GM19372 (cell line): ENCODE measurements around the gene ENTHD1.
"Not testable (repeated sequence)": the region's sequence is repeated elsewhere in the genome, so short reads cannot be mapped to it uniquely, and the experiment has no call there.

Experiments used
- ATAC-seq: cut with Tn5 transposase; IDR thresholded peaks from one replicate; pipeline ENCODE4 v1.9.1; 2021; ENCODE audit warnings: mild to moderate bottlenecking, low read depth, moderate library complexity; ENCODE audit not compliant: unreplicated experiment

Gene ENTHD1

DNA sequence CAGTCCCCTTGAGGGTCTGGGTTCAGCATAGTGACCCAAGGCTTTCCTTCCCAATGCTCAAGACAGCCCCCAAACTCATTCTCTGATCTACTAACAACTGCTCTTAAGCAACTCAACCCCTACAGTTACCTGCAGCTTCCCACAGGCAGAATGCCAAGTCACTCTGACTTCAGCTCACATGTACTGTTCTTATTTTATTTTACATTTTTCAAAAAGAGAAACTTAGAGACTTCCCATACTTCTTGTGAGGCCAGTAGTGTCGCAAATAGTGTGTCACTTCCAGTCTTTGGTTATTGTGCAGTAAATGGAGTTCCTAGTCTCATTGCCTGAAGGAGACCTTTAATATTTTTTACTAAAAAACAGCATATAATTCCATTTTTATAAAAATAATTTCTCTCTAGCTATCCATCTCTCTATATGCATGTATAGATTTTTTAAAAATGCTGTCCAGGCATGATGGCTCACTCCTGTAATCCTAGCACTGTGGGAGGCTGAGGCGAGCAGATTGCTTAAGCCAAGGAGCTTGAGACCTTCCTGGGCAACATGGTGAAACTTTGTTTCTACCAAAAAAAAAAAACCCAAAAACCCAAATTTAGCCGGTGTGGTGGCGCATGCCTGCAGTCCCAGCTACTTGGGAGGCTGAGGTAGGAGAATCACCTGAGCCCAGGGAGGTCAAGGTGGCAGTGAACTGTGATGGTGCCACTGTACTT is 41.8 kb downstream of the ENTHD1 start:
- no peak for ATAC-seq

DNA sequence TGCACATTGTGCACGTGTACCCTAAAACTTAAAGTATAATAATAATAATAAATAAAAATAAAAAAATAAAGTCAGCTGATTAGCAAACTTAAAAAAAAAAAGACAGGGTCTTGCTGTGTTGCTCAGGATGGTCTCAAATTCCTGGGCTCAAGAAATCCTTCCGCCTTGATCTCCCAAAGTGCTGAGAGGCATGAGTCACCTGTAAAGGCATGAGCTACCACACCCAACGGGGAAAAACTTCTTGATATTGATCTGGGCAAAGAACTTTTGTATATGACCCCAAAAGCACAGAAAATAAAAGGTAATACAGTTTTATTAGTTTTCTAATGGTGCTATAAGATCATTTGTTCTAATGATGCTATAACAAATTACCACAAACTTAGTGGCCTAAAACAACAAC is 46.1 kb downstream of the ENTHD1 start:
- ATAC-seq = no peak

DNA sequence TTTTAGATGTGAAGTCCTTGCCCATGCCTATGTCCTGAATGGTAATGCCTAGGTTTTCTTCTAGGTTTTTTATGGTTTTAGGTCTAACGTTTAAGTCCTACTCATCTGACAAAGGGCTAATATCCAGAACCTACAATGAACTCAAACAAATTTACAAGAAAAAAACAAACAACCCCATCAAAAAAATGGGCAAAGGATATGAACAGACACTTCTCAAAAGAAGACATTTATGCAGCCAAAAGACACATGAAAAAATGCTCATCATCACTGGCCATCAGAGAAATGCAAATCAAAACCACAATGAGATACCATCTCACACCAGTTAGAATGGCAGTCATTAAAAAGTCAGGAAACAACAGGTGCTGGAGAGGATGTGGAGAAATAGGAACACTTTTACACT is 47.0 kb downstream of the ENTHD1 start:
- ATAC-seq = not testable (repeated sequence)

DNA sequence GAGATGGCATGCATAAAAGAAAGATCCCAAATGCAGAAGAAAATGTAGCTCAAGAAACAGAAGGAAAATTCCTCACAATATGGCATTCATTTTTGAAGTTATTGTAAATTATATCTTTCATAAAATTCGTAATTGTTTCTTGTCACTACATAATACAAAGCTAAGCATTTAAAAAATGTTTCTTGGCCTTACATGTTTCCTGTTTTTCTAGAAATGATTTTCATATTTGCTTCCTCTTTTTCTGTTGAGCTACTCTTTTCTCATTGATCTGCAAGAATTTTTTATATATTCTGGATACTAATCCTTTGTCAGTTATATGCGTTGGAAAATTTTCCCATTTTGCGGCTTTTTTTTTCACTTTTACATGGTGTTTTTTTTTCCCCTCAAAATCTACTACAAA is 48.0 kb downstream of the ENTHD1 start:
- ATAC-seq = no peak

DNA sequence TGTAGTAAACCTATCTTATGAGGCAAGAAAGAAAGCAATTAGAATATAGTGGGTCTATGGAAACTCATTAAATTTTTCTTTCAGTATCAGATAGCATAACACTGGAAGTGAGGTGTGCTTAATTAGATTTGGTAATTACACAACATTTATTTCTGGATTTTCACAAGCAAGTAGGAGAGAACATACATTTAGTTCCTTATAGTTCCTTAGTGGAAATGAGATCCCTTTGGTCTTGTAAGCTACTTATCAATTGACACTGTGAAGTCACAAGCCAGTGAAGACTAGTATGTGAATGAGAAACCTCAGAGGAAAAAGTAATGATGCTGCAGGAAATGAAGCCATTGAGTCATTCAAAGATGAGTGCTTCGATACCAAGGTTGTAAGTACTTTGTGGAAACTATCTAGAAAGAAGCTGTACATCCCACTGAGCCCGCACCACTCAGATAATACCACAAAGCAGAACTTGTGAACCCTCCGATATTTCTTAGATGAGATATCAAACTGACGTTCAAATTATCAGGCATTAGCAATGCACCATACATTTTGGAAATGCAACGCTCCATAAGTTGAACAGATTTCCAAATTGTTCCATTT is 53.5 kb downstream of the ENTHD1 start:
- no peak for ATAC-seq

DNA sequence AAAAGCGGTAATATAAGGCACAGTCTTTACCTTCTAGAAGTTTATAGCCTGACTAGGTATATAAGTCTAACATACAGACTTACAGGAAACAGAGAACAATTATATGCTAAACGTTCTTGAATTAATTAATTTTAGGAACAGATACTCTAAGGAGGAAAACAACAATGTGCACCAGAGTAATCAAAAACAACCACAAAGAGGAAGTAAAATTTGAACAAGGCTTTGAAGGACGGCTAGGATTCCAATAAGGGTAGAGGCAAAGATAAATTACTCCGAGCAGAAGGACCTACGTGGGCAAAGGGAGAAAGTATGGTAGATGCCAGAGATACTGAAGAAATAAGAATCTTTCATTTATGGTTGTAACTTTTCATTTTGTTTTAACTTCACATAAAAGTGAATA is 54.4 kb downstream of the ENTHD1 start:
- ATAC-seq = no peak

DNA sequence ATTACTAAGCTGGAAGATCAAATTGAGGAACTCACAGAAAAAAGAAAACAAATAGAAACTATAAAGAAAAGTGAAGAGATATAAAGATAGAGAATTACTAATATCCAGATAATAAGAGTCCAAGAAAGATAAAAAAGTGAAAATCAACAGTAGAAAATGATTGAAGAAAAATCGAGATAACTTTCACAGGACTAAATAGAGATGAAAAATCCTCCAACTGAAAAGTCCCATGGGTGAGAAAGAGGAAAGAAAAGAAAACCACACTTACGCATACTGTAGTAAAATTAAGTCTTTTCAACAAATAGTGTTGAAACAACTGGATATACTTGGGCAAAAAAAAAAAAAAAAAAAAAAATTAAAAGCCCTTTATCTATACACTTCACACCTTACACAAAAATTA is 60.0 kb downstream of the ENTHD1 start:
- ATAC-seq = no peak

DNA sequence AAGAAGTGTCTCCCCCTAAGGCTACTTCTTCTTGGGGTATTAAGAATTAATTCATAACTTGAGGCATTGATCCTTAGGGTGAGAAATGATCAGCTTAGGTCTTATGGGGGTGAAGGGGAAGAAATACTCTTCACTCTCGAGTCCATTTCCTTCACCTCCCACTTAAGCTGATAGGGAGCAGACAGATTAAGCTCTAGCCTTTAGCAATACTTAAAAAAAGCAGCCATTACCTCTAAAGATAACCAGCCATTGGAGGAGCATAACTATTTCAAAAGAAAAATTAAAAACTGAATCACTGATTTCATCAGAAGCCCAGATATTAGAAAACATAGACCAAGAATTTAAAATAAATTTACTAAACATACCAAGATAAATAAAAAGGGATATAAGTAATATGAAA is 60.5 kb downstream of the ENTHD1 start:
- ATAC-seq = no peak

DNA sequence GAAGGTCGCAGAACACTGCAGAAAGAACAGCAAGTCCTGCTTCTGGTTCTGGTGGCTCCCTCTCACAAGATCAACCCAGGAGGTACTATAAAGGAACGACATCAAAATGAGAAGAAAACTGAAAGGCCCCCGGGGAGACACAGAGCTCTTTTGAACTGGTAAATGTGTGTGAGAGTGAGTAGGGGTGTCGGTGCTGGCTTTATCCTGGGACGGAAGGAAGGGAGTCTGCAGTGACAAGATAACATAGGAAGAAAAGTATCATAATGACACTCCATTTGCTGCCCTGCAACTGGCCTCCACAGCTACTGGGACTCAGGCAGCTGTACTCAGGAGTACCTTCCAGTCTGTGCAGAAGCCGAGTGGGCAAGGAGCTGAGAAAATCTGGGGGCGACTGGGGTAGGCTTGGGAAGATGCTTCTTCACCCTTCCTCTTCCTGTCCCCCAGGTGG is 60.9 kb downstream of the ENTHD1 start:
- no peak for ATAC-seq

DNA sequence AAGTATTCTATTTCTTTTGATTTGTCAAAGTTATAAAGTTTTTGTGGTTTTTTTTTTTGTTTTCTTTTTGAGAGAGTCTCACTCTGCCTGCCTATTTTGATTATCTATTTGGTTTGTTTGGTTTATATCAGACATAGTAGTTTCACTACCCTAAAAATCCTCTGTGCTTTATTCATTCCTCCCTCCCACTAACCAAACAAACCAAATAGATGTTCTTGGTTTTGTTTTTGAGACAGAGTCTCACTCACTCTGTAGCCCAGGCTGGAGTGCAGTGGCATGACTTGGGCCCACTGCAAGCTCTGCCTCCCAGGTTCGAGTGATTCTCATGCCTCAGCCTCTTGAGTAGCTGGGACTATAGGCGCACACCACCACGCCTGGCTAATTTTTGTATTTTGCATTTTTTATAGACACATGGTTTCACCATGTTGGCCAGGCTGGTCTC is 67.9 kb downstream of the ENTHD1 start:
- peak; percentile 71 for ATAC-seq

DNA sequence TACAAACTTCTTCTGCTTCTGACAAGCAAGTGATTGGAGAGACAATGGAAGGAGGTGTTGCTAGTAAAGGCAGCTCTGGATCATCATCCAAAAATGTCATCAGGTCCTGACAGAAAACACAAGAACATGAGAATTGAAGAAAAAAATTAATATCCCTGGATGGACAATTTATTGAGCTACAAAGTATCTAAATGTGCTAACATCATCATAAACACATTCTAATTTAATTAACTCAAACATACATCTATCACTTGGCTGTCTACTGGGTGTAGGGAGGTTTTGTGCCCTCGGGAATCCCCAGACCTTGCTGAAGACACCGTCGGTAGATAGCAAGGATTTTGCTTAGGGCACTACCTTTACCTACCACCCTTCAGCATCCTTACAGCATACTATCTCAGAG is 72.6 kb downstream of the ENTHD1 start:
- ATAC-seq = no peak

DNA sequence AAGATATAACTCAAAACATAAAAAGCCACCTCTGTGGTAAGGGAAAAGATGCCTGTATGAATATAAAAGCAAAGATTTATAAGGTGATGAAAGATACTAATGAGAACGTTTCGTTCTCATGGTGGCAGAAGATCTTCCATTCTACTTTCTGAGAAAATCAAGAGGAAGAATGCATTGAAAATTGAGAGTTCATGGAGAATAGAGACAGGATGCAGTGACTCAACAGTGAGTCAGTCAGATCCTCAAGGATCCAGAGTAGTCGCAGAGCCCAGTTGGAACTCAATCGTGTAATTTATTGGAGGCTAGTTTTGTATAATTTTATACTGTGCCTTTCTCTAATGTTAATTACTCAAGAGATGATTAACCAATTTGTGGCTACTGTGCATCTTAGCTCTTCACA is 73.3 kb downstream of the ENTHD1 start:
- no peak for ATAC-seq

DNA sequence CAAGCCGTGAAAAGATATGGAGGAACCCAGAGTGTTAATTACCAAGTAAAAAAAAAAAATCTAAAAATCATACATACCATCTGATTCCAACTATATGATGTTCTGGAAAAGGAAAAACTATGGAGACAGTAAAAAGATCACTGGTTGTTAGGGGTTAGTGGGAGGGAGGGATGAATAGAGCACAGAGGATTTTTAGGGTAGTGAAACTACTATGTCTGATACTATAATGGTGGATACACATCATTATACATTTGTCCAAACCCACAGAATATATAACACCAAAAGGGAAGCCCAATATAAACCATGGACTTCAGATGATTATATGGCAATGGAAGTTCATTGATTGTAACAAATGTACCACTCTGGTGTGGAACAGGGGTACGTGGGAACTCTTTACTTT is 74.1 kb downstream of the ENTHD1 start:
- no peak for ATAC-seq

DNA sequence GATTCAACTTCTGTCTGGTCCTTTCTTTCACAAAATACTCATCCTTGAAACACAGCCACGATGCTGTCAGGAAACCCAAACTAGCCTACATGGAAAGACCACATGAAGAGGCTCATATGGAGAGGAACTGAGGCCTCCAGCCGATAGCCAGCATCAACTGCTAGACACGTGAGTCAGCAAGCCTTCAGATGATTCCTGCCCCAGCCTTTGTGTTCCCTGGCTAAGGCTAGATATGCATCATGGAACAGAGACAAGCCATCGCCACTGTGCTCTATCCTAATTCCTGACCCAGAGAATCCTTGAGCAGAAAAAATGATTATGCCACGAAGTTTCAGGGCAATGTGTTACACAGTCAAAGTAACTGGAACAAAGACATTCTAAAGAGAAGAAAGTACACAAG is 75.5 kb downstream of the ENTHD1 start:
- ATAC-seq = no peak

DNA sequence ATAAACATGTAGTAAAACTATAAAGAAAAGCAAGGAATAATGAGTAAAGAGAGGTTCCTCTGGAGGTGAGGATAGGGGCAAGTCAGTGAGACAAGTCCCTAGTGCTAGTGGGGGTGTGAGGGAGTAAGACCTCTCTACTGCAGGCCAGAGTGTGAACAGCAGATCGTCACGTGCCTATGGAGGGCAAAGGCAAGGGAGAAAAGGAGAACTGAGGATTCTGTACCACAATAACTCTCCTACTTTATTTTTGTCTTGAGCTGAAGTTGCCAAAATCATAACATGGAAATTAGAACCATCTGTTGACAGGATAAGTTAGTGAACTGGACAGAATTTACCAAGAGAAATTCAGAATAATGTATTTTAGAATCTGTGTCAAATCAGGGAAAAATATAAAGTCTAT is 77.6 kb downstream of the ENTHD1 start:
- no peak for ATAC-seq

DNA sequence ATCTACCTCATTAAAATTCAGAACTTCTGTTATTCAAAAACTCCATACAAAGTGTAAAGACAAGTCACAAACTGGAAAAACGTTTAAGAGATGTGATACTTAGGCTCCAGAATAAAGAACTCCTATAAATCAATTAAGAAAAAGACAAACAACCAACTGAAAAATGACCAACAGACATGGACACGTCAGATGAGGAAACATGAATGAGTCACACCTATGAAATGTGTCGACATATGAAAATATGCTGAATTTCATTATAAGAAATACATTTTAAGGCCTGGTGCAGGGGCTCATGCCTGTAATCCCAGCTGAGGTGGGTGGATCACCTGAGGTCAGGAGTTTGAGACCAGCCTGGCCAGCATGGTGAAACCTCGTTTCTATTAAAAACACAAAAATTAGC is 78.7 kb downstream of the ENTHD1 start:
- no peak for ATAC-seq

DNA sequence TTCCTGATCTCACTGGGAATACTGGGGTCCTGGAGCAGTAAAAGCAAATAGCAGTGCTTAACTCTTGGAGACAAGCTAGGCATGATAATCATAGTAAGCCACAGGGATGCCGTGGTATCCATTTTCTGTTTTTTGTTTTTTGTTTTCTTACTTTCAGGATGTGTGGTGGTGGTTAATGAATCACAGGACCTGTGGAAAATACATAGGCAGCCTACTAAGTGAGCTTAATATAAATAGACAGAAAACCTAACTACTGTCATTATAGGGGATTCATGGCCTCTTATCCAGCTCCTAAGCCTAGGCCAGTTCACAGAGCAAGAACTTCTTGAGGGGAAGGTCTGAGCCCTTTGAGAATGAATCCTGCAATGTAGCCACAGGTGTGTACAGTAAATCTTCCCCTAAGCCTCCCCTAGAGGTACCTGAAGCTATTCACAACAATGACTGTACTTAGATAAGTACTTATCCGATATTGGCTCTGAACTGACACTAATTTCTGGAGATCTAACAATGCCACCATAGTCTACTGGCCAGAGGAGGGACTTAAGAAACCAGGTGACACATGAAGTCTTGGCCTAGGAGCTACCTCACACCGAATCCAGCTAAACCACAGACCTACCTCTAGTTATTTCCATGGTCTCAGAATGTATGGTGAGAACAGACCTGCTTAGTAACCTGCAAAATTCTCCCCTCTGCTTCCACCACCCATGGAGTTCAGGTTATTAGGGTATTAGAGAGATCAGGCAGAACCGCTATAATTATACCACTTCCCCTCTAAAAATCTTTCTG is 83.6 kb downstream of the ENTHD1 start:
- ATAC-seq = no peak

DNA sequence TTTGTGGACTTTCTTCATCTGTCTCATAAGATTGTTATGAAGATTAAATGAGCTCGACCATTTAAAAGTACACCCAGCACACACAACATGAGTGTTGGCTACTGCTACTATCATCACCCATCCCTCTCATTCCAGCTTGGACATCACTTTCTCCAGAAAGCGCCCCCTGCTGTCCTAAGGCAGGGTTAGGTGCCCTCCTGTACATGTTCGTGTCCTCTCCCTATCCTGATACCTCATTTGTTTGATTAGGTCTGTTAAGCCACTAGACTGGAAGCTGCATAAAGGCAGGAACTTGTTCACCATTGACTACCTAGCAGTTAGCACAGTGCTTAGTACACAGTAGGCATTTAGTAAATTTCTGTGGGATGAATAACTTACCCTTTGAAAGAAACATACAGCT is 85.5 kb downstream of the ENTHD1 start:
- no peak for ATAC-seq

DNA sequence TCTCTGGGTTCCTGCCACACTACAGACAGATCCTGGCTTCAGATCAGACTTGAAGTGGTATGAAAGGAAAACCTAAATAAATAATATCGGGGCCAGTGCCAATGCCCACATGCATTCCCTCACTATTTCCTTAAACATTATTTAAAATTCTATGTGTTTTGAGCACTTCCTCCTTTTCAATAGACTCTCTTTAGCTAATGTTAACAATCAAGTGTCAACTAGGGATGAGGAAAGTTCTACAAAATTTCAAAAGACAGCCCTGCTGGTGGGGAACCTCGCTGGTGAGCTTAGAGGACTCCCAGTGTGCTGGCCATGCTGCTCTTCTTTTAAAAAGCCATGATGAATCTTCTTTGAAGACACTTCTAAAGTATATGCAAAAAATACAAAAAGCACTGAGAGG is 87.5 kb downstream of the ENTHD1 start:
- no peak for ATAC-seq

DNA sequence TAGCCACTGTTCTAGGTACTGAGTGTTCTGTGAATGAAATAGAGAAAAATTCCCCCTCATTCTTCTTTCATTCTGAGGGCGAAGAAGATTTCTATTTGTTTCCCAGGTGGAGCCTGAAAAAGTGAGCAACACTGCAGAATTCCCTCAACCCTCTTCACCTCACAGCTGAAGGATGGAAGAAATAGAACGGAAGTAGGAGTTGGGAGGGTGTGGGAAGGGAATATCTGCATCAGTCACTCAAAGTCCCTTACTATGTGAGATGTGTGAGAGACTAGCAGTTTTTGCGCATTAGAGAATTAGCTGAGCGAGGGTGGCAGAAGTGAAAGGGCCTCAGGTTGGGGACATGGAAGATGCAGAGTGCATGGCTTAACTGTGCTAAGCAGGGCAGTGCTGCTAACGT is 88.4 kb downstream of the ENTHD1 start:
- ATAC-seq = no peak

DNA sequence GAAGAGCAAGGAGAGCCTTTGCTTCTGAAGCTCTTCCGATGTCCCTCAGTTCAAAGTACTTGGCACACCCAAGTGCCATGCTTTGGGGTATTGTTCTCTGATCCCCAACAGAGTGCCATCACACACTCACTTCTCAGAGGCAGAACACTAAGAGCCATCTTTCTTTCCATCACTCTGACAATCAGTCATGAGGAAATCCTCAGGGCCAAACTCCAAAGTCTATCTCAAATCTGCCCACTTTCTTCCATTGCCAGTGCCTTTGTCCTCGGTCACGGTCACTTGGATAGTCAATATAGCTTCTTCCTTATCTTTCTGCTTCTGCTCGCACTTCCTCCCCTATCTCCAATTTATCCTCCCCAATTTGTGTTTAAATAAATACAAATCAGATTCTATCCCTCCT is 90.9 kb downstream of the ENTHD1 start:
- no peak for ATAC-seq
